ENCODE results near the gene PTF1A.

Gene PTF1A, protein sequence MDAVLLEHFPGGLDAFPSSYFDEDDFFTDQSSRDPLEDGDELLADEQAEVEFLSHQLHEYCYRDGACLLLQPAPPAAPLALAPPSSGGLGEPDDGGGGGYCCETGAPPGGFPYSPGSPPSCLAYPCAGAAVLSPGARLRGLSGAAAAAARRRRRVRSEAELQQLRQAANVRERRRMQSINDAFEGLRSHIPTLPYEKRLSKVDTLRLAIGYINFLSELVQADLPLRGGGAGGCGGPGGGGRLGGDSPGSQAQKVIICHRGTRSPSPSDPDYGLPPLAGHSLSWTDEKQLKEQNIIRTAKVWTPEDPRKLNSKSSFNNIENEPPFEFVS

DNA sequence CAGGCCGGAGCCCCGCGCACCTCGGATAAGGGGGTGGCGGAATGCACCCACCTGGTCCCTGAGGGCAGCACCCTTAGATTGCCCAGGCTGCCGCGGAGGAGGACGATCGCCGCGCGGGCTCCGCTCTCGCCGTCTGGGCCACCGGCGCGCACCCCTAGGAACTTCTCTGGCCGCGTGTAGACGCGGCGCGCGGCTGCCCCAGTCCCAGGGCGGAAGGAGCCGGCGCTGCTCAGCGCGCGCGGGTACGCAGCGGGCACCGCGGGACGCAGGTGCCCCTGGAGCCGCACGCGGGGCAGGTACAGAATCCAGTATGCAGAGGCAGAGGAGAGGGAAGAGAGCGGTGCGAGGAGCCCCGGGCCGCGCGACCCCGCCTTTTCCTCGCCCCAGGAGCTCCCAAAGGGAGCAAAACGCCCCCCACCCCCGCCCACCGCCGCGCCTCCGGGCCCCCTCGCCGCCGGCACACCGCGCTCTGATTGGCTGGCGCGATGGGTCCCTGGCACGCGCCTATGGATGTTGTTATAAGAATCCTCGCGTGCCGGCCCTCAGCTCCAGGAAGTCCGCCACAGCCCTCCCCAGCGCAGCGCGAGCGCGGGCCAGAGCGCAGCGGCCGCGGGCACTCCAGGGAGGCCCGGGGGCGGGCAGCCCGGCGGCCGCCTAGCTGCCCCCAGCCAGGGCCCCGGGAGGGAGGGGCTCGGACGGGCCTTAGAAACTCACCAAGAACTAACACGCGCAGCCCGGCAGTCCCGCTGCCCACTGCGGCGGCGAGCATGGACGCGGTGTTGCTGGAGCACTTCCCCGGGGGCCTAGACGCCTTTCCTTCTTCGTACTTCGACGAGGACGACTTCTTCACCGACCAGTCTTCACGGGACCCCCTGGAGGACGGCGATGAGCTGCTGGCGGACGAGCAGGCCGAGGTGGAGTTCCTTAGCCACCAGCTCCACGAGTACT lies at the start of gene PTF1A:
PTF1A (plus strand) TSS at position 549 of the 948 bp plus-strand sequence; CDS start at position 768, 219 bp downstream.
- Histone ChIP-seq H3K9ac (ENCODE audit: low read depth, low read length) (no peak within 1 kb of the TSS), H3K4me3 (ENCODE audit: low read depth, low read length) (peak within 1 kb of the TSS; percentile 43), H3K9me3 (ENCODE audit: control insufficient read depth, insufficient read depth, low read length) (no peaks in the 10 kb centered on the region), H3K4me1 (ENCODE audit: control insufficient read depth, insufficient read depth, low read length) (peaks cover 7% of the 10 kb centered on the region), H3K27me3 (ENCODE audit: control insufficient read depth, insufficient read depth, low read length) (peaks cover 95% of the 10 kb centered on the region), H3K36me3 (ENCODE audit: control insufficient read depth, insufficient read depth, low read length) (no peaks in the 10 kb centered on the region)

DNA sequence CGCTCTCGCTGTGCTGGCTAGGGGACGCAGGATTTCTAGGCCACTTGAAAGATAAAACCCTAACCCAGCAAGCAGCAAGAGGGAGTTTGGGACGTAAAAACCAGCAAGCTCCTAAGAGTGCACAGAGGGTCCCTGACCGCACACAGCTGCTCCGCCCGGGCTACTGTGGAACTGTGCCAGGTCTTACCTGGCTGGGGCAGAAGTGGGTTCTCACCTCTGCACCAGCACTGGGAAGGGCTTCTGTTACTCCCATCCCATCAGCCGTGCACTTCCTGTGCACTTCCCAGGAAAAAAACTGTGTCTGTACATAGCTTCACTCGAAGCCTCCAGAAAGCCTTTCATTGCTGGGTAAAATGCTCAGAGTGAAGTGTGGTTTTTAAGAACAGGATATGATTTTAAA lies 45.9 kb upstream of the PTF1A start:
- no peaks in the 10 kb centered on the region for H3K27me3 ChIP-seq (ENCODE audit: control insufficient read depth, insufficient read depth, low read length)
- H3K9ac ChIP-seq (ENCODE audit: low read depth, low read length): no peak overlapping the region
- no peak overlapping the region for H3K4me3 ChIP-seq (ENCODE audit: low read depth, low read length)
- no peaks in the 10 kb centered on the region for H3K36me3 ChIP-seq (ENCODE audit: control insufficient read depth, insufficient read depth, low read length)
- H3K4me1 ChIP-seq (ENCODE audit: control insufficient read depth, insufficient read depth, low read length): no peaks in the 10 kb centered on the region
- no peaks in the 10 kb centered on the region for H3K9me3 ChIP-seq (ENCODE audit: control insufficient read depth, insufficient read depth, low read length)

DNA sequence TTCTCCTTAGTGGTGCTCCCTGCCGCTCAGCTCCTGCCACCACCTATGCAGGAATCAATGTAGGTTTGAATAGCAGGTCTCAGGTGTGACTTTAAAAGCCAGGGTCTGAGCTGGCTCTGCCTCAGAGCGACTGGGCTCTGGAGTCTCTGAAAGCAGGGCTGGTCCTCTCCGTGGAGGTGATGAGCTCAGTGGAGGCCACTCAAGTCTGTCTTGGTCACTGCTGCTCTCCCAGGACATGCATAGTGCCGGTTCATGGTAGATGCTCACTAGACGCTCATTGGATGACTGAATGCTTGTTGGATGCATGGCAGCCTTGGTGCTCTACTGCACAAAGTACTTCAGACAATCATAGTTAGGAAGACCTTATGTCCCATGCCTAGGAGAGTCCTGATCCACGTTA lies 45.1 kb upstream of the PTF1A start:
- no peaks in the 10 kb centered on the region for H3K4me1 ChIP-seq (ENCODE audit: control insufficient read depth, insufficient read depth, low read length)

DNA sequence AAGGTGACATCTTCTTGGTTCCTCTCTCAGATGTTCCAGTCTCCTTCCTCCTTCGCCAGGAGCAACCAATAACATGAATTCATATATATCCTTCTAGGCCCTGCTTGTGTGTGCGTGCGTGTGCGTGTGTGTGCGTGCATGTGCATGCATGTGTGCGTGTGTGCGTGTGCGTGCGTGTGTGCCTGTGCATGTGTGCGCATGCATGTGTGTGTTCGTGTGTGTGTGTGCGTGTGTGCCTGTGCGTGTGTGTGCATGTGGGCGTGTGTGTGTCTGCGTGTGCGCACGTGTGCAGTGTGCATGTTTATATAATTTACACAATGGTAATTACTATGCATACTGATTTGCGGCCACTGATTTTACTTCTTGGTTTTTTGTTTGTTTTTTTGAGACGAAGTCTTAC lies 43.9 kb upstream of the PTF1A start:
- H3K9ac ChIP-seq (ENCODE audit: low read depth, low read length): no peak overlapping the region
- no peak overlapping the region for H3K4me3 ChIP-seq (ENCODE audit: low read depth, low read length)
- H3K27me3 ChIP-seq (ENCODE audit: control insufficient read depth, insufficient read depth, low read length): no peaks in the 10 kb centered on the region
- no peaks in the 10 kb centered on the region for H3K36me3 ChIP-seq (ENCODE audit: control insufficient read depth, insufficient read depth, low read length)
- no peaks in the 10 kb centered on the region for H3K4me1 ChIP-seq (ENCODE audit: control insufficient read depth, insufficient read depth, low read length)
- no peaks in the 10 kb centered on the region for H3K9me3 ChIP-seq (ENCODE audit: control insufficient read depth, insufficient read depth, low read length)

More for the DNA sequence above, 45.1 kb upstream of the PTF1A start:
- H3K27me3 ChIP-seq (ENCODE audit: control insufficient read depth, insufficient read depth, low read length): no peaks in the 10 kb centered on the region
- no peaks in the 10 kb centered on the region for H3K9me3 ChIP-seq (ENCODE audit: control insufficient read depth, insufficient read depth, low read length)
- H3K36me3 ChIP-seq (ENCODE audit: control insufficient read depth, insufficient read depth, low read length): no peaks in the 10 kb centered on the region
- H3K4me3 ChIP-seq (ENCODE audit: low read depth, low read length): no peak overlapping the region
- no peak overlapping the region for H3K9ac ChIP-seq (ENCODE audit: low read depth, low read length)

DNA sequence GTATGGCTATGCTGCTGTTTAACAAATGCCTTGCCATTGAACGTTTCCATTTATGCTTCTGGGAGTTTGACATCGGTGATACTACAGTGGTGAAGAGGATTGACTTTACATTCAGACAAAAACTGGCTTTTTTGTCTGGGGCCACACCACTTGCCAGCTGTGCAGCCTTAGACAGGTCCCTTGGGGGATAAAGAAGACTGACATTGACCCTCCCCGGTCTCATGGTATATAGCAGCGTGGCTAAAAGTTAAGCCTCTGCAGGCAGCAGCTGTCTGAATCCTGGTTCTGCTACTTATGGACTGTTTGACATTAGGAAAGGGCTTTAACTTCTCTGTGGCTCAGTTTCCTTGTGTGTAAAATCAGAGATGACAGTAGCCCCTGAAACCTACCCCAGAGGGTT lies 42.0 kb upstream of the PTF1A start:
- Histone ChIP-seq H3K4me3 (ENCODE audit: low read depth, low read length) (no peak overlapping the region), H3K36me3 (ENCODE audit: control insufficient read depth, insufficient read depth, low read length) (no peaks in the 10 kb centered on the region), H3K9me3 (ENCODE audit: control insufficient read depth, insufficient read depth, low read length) (no peaks in the 10 kb centered on the region), H3K27me3 (ENCODE audit: control insufficient read depth, insufficient read depth, low read length) (peaks cover 1% of the 10 kb centered on the region), H3K9ac (ENCODE audit: low read depth, low read length) (no peak overlapping the region), H3K4me1 (ENCODE audit: control insufficient read depth, insufficient read depth, low read length) (no peaks in the 10 kb centered on the region)

DNA sequence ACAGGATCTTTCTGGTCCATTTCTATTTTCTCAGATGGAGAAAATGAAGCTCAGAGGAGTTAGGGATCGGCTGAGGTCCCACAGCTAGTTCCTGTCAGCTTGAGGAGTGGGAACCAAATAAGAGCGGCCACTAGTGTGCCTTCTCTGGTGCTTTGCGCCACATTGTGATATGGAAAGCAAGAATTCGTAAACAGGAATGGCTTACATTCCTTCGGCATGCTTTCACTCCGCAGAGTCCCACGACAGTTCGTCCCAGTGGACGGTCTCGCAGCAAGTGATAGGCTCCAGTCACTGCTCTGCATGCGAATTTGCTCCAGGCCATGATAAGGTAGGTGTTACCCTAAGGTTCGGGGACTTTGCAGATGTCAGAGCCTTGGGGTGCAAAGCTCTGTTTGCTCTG lies 41.5 kb upstream of the PTF1A start:
- Histone ChIP-seq H3K4me1 (ENCODE audit: control insufficient read depth, insufficient read depth, low read length) (no peaks in the 10 kb centered on the region), H3K9me3 (ENCODE audit: control insufficient read depth, insufficient read depth, low read length) (no peaks in the 10 kb centered on the region), H3K4me3 (ENCODE audit: low read depth, low read length) (no peak overlapping the region), H3K36me3 (ENCODE audit: control insufficient read depth, insufficient read depth, low read length) (no peaks in the 10 kb centered on the region), H3K27me3 (ENCODE audit: control insufficient read depth, insufficient read depth, low read length) (peaks cover 3% of the 10 kb centered on the region), H3K9ac (ENCODE audit: low read depth, low read length) (no peak overlapping the region)

DNA sequence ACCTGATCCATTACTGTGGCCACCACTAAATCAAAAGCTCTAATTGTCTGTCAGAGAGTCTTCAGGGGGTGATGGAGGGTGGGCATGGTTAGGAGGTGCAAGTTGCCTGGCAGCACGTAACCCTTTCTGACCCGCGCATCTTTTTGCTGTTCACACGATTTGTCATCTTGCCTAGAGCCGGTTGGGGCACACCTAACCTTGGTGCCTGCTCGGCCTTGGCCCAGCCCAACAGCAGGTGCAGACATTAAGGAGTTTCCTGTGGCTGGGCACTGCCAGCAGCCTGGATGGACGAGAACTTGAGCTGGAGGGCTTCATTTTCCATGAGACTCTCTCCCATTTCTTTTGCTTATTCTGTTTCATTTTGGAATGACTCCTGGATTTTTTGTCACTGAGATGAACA lies 41.0 kb upstream of the PTF1A start:
- H3K36me3 ChIP-seq (ENCODE audit: control insufficient read depth, insufficient read depth, low read length): no peaks in the 10 kb centered on the region
- H3K9me3 ChIP-seq (ENCODE audit: control insufficient read depth, insufficient read depth, low read length): no peaks in the 10 kb centered on the region
- H3K27me3 ChIP-seq (ENCODE audit: control insufficient read depth, insufficient read depth, low read length): peaks cover 3% of the 10 kb centered on the region
- H3K4me1 ChIP-seq (ENCODE audit: control insufficient read depth, insufficient read depth, low read length): no peaks in the 10 kb centered on the region
- no peak overlapping the region for H3K4me3 ChIP-seq (ENCODE audit: low read depth, low read length)
- no peak overlapping the region for H3K9ac ChIP-seq (ENCODE audit: low read depth, low read length)

DNA sequence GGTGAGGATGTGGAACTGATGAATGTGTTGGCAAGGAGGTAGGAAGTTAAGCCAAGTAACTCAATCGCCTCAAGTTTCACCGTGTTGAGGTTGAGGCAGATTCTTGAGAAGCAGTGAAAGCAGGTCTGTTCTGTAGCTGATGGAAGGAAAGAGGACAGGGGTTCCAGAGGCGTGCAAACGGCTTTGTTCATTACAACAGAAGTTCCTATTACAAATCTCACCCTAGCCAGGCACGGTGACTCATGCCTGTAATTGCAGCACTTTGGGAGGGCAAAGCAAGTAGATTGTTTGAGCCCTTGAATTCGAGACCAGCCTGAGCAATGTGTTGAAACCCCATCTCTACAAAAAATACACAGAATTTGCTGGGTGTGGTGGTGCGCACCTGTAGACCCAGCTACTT lies 36.9 kb upstream of the PTF1A start:
- Histone ChIP-seq H3K9ac (ENCODE audit: low read depth, low read length) (no peak overlapping the region), H3K9me3 (ENCODE audit: control insufficient read depth, insufficient read depth, low read length) (no peaks in the 10 kb centered on the region), H3K27me3 (ENCODE audit: control insufficient read depth, insufficient read depth, low read length) (peaks cover 14% of the 10 kb centered on the region), H3K4me1 (ENCODE audit: control insufficient read depth, insufficient read depth, low read length) (no peaks in the 10 kb centered on the region), H3K36me3 (ENCODE audit: control insufficient read depth, insufficient read depth, low read length) (no peaks in the 10 kb centered on the region), H3K4me3 (ENCODE audit: low read depth, low read length) (no peak overlapping the region)

DNA sequence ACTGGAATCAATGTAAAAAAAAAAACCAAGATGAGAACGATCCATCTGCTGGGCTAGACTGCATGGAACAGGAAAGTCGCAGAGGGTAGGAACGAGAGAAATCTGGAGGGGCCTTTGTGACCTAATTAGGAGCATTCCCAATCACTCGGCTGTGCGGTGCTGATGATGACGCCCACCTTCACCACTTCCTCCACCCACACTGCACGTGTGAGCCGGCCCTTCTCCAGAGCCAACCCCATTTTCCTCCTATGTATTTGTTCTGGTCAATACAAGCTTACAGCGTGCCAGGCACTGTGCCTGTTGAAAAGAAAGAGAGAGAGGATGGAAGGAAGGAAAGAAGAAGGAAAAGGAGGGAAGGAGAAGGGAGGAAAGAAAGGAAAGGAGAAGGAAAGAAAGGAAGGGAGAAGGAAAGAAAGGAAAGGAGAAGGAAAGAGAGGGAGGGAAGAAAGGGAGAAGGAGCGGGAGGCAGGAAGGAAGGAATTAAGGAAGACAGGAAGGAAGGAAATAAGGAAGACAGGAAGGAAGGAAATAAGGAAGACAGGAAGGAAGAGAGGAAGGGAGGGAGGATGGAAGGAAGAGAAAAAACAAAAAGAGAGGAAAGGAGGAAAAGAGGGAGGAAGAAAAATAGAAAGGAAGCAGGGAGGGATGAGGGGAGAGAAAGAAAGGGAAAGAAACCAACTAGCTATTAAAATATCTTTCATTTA lies 35.5 kb upstream of the PTF1A start:
- Histone ChIP-seq H3K36me3 (ENCODE audit: control insufficient read depth, insufficient read depth, low read length) (no peaks in the 10 kb centered on the region), H3K4me1 (ENCODE audit: control insufficient read depth, insufficient read depth, low read length) (no peaks in the 10 kb centered on the region), H3K4me3 (ENCODE audit: low read depth, low read length) (no peak overlapping the region), H3K27me3 (ENCODE audit: control insufficient read depth, insufficient read depth, low read length) (peaks cover 26% of the 10 kb centered on the region), H3K9ac (ENCODE audit: low read depth, low read length) (no peak overlapping the region), H3K9me3 (ENCODE audit: control insufficient read depth, insufficient read depth, low read length) (no peaks in the 10 kb centered on the region)

DNA sequence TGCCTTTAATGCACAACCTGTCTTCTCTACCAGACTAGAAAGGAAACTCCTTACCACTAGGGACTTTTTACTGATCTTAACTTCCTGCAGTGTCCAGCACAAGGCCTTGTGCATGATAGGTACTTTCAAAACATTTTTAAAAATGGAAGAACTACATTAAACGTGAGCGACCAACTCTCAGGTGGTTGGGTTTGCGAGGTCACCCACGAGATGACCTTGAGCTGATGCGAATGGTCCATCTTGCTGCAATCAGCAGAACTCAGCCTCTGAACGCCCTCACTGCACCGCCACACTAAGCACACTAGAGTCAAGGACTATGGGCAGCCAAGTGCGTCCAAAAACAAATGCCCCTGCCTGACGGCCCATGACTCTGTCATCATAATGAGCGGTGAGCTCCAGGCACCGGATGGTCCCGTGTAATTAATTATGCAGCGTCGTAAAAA lies 34.9 kb upstream of the PTF1A start:
- H3K27me3 ChIP-seq (ENCODE audit: control insufficient read depth, insufficient read depth, low read length): peaks cover 29% of the 10 kb centered on the region
- H3K4me1 ChIP-seq (ENCODE audit: control insufficient read depth, insufficient read depth, low read length): no peaks in the 10 kb centered on the region

DNA sequence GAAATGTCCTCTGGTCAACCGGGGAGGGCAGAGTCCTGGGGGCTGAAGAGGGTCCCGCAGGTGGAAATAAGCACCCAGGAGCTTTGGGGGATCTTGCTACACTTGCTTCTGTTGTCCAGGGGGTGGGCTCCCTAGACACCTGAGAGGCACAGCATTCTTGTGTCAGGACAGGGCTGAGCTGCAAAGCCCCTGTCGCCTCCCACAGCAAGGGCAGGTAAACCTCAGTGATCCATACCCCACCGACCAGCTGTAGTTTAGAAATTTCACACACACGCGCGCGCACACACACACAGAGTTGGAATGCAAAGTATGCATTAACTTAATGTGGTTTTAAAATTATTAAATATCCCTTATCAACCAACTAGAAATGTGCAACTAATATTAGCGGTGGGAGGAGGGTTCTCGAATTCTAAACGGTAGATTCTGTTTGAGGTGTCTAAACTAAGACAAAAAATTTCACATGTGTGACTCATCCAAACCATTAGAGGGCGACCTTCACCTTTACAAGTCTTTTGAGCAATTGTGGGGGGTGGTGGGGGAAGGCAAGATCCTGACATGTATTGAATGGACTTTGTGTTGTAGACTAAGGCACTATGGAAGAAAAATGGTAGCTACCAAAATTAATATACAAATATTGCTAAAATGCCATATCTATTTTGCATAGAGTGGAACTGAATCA lies 34.3 kb upstream of the PTF1A start:
- Histone ChIP-seq H3K9me3 (ENCODE audit: control insufficient read depth, insufficient read depth, low read length) (no peaks in the 10 kb centered on the region), H3K27me3 (ENCODE audit: control insufficient read depth, insufficient read depth, low read length) (peaks cover 29% of the 10 kb centered on the region), H3K4me3 (ENCODE audit: low read depth, low read length) (peak overlapping the region; percentile 2), H3K4me1 (ENCODE audit: control insufficient read depth, insufficient read depth, low read length) (no peaks in the 10 kb centered on the region), H3K36me3 (ENCODE audit: control insufficient read depth, insufficient read depth, low read length) (no peaks in the 10 kb centered on the region), H3K9ac (ENCODE audit: low read depth, low read length) (no peak overlapping the region)

More for the DNA sequence above, 34.9 kb upstream of the PTF1A start:
- Histone ChIP-seq H3K9me3 (ENCODE audit: control insufficient read depth, insufficient read depth, low read length) (no peaks in the 10 kb centered on the region), H3K36me3 (ENCODE audit: control insufficient read depth, insufficient read depth, low read length) (no peaks in the 10 kb centered on the region), H3K9ac (ENCODE audit: low read depth, low read length) (no peak overlapping the region), H3K4me3 (ENCODE audit: low read depth, low read length) (no peak overlapping the region)

Measured in iPS-15b (cell line).